Neural cell (in vitro differentiated cells): ENCODE measurements around the gene KRTAP5-2. TPM values are rescaled to one million over a fixed set of nuclear protein-coding genes. Genes with fewer than 3 reads are reported as not detected.

Experiments used
- H2AFZ ChIP-seq: fragments of 200-600, 300-800 bp; sonication (generic), shearing (Covaris generic); 2 replicates; pipeline ENCODE4 v1.6.0; 2014; ENCODE audit warnings: low read depth, mild to moderate bottlenecking, antibody characterized with exemption, low read length, moderate library complexity
- H3F3A ChIP-seq: fragments of 200-600 bp; shearing (Covaris generic); 2 replicates; pipeline ENCODE4 v1.6.1; 2016; ENCODE audit warnings: mild to moderate bottlenecking, moderate library complexity, mixed read lengths, antibody characterized with exemption, low read length; ENCODE audit not compliant: insufficient read depth, poor library complexity, severe bottlenecking
- H3K27ac ChIP-seq: fragments of 200-600, 300-800 bp; sonication (generic), shearing (Covaris generic); 2 replicates; pipeline ENCODE4 v1.5.1; 2014; ENCODE audit warnings: mild to moderate bottlenecking, low read length, moderate library complexity
- H3K27me3 ChIP-seq: fragments of 300-800, 200-600 bp; sonication (generic), shearing (Covaris generic); 2 replicates; pipeline ENCODE4 v1.6.0; 2014; ENCODE audit warnings: mild to moderate bottlenecking, low read depth, low read length, moderate library complexity; ENCODE audit not compliant: insufficient read depth
- H3K36me3 ChIP-seq: fragments of 300-800, 200-600 bp; sonication (generic), shearing (Covaris generic); 2 replicates; pipeline ENCODE4 v1.5.1; 2014; ENCODE audit warnings: mild to moderate bottlenecking, antibody characterized with exemption, low read length, moderate library complexity; ENCODE audit not compliant: insufficient read depth
- H3K4me2 ChIP-seq: fragments of 300-800, 200-600 bp; sonication (generic), shearing (Covaris generic); 2 replicates; pipeline ENCODE4 v1.6.0; 2014; ENCODE audit warnings: mild to moderate bottlenecking, low read length
- H3K4me3 ChIP-seq: fragments of 300-800, 200-600 bp; sonication (generic), shearing (Covaris generic); 2 replicates; pipeline ENCODE4 v1.5.1; 2014; ENCODE audit warnings: mild to moderate bottlenecking, low read length, moderate library complexity
- H3K79me2 ChIP-seq: fragments of 200-600 bp; shearing (Covaris generic); replicated peaks from 2 replicates; pipeline ENCODE4 v1.6.0; 2014; ENCODE audit warnings: mild to moderate bottlenecking, low read length, moderate library complexity; ENCODE audit not compliant: insufficient read depth
- H3K9ac ChIP-seq: fragments of 300-800, 200-600 bp; sonication (generic), shearing (Covaris generic); 2 replicates; pipeline ENCODE4 v1.6.1; 2016; ENCODE audit warnings: mild to moderate bottlenecking, low read length, mixed read lengths
- H3K9me2 ChIP-seq: fragments of 200-600 bp; shearing (Covaris generic); 2 replicates; pipeline ENCODE4 v1.6.1; 2016; ENCODE audit warnings: mild to moderate bottlenecking, low read length, mixed read lengths; ENCODE audit not compliant: insufficient read depth
- H3K9me3 ChIP-seq: fragments of 200-600, 300-800 bp; sonication (generic), shearing (Covaris generic); 2 replicates; pipeline ENCODE4 v1.6.1; 2016; ENCODE audit warnings: mild to moderate bottlenecking, mixed run types, low read length, moderate library complexity, mixed read lengths
- H4K20me1 ChIP-seq: fragments of 200-600 bp; shearing (Covaris generic); 2 replicates; pipeline ENCODE4 v1.6.1; 2016; ENCODE audit warnings: mild to moderate bottlenecking, mixed run types; ENCODE audit not compliant: insufficient read depth
- CTCF ChIP-seq: fragments of 450-650 bp; IDR thresholded peaks from 2 replicates; pipeline ENCODE4 v1.5.1; 2014; ENCODE audit warnings: antibody characterized with exemption, mild to moderate bottlenecking, moderate library complexity; ENCODE audit not compliant: poor library complexity, severe bottlenecking
- EP300 ChIP-seq: fragments of 450-650 bp; conservative IDR thresholded peaks from 2 replicates; pipeline ENCODE4 v1.6.1; 2014; ENCODE audit warnings: antibody characterized with exemption, mild to moderate bottlenecking, moderate library complexity; ENCODE audit not compliant: poor library complexity, severe bottlenecking
- EZH2 ChIP-seq: fragments of 200-600, 300-800 bp; shearing (Covaris generic), sonication (generic); IDR thresholded peaks from 2 replicates; pipeline ENCODE4 v1.6.1; 2014; ENCODE audit warnings: antibody characterized with exemption, low read length, borderline replicate concordance, mild to moderate bottlenecking; ENCODE audit not compliant: insufficient read depth, poor library complexity, severe bottlenecking
- MXI1 ChIP-seq: fragments of 450-650 bp; conservative IDR thresholded peaks from 2 replicates; pipeline ENCODE4 v1.6.1; 2014; ENCODE audit warnings: antibody characterized with exemption, mild to moderate bottlenecking; ENCODE audit not compliant: poor library complexity, severe bottlenecking
- RAD21 ChIP-seq: fragments of 450-650 bp; conservative IDR thresholded peaks from 2 replicates; pipeline ENCODE4 v1.6.1; 2014; ENCODE audit warnings: antibody characterized with exemption, mild to moderate bottlenecking, moderate library complexity
- REST ChIP-seq: IDR thresholded peaks from 2 replicates; pipeline ENCODE4 v1.6.1; 2012; ENCODE audit warnings: borderline replicate concordance
- SMC3 ChIP-seq: fragments of 450-650 bp; conservative IDR thresholded peaks from 2 replicates; pipeline ENCODE4 v1.6.1; 2014; ENCODE audit warnings: antibody characterized with exemption, mild to moderate bottlenecking, moderate library complexity; ENCODE audit not compliant: poor library complexity
- TAF1 ChIP-seq: IDR thresholded peaks from 2 replicates; pipeline ENCODE4 v1.6.1; 2012; ENCODE audit warnings: low read depth
- polyA plus RNA-seq: library from polyadenylated mRNA; depleted of rRNA; stranded (reverse); fragments of >200 nt; gene quantifications from 2 replicates; pipeline ENCODE4 v1.2.3, GENCODE V29; 2014

Gene KRTAP5-2
- polyA plus RNA-seq, 1 donor from 2014 or later: not detected

- TF ChIP-seq TAF1: no peak
- no peak for TF ChIP-seq SMC3
- TF ChIP-seq EZH2: no peak
- no peak for TF ChIP-seq RAD21
- no peak for TF ChIP-seq EP300
- no peak for TF ChIP-seq CTCF
- TF ChIP-seq REST: no peak
- TF ChIP-seq MXI1: no peak
- no peak overlapping the region for H3K9ac ChIP-seq
- H3K9me3 ChIP-seq: no peaks in the 10 kb centered on the region
- H3K9me2 ChIP-seq: no peaks in the 10 kb centered on the region
- H3K4me3 ChIP-seq: no peak overlapping the region
- H2AFZ ChIP-seq: no peak overlapping the region
- no peaks in the 10 kb centered on the region for H3K27me3 ChIP-seq
- no peaks in the 10 kb centered on the region for H3K36me3 ChIP-seq
- H3F3A ChIP-seq: no peaks in the 10 kb centered on the region
- no peak overlapping the region for H3K27ac ChIP-seq
- H3K79me2 ChIP-seq: no peaks in the 10 kb centered on the region
- peaks cover 21% of the 10 kb centered on the region for H4K20me1 ChIP-seq
- no peak overlapping the region for H3K4me2 ChIP-seq
Measured at GRCh38 chr11:1555713-1556153, 42.4 kb downstream of the KRTAP5-2 start.

GRCh38 chr11:1554981-1555712 is 42.9 kb downstream of the KRTAP5-2 start:
- Histone ChIP-seq H3K27me3 (peaks cover 4% of the 10 kb centered on the region), H3K27ac (no peak overlapping the region), H3K9me3 (no peaks in the 10 kb centered on the region), H3K9me2 (no peaks in the 10 kb centered on the region), H3K36me3 (no peaks in the 10 kb centered on the region), H3F3A (no peaks in the 10 kb centered on the region), H2AFZ (no peak overlapping the region), H4K20me1 (peaks cover 16% of the 10 kb centered on the region), H3K9ac (no peak overlapping the region), H3K4me3 (no peak overlapping the region), H3K4me2 (no peak overlapping the region), H3K79me2 (no peaks in the 10 kb centered on the region)
- no peak for TF ChIP-seq MXI1
- no peak for TF ChIP-seq REST
- no peak for TF ChIP-seq EP300
